ENCODE results near the gene POU3F1.

DNA sequence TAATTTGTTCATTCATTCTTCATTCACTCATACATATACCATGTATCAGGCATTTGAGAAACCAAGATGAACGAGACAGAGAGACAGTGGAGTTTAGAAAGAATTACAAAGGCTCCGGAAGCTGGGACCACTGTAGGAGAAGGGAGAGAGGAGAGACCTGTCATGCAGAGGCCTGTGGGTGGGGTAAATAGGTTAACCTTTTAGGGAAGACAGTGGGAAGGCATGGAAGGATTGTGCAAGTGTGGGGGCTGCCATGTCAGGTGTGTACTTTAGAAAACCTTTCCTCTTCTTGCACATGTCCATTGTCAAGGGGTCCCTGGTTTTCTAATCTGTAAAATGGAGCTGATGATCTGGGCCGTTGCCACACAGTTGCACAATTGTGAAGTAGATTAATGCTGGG lies 44.2 kb upstream of the POU3F1 start:
- TF ChIP-seq, protein P1, sequence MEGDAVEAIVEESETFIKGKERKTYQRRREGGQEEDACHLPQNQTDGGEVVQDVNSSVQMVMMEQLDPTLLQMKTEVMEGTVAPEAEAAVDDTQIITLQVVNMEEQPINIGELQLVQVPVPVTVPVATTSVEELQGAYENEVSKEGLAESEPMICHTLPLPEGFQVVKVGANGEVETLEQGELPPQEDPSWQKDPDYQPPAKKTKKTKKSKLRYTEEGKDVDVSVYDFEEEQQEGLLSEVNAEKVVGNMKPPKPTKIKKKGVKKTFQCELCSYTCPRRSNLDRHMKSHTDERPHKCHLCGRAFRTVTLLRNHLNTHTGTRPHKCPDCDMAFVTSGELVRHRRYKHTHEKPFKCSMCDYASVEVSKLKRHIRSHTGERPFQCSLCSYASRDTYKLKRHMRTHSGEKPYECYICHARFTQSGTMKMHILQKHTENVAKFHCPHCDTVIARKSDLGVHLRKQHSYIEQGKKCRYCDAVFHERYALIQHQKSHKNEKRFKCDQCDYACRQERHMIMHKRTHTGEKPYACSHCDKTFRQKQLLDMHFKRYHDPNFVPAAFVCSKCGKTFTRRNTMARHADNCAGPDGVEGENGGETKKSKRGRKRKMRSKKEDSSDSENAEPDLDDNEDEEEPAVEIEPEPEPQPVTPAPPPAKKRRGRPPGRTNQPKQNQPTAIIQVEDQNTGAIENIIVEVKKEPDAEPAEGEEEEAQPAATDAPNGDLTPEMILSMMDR (IDR thresholded peaks at IDR 0.05): no peak
- no peak for TF ChIP-seq EZH2 (IDR thresholded peaks at IDR 0.05; ENCODE audit: borderline replicate concordance, insufficient read depth, low read depth, low read length, poor library complexity, severe bottlenecking)

Data from B cell (primary cell).